Measurements from ENCODE around the gene C1orf35. TPM values are rescaled to one million over a fixed set of nuclear protein-coding genes. Genes with fewer than 3 reads are reported as not detected.
A peak's percentile ranks its signal among the peaks of the same experiment; 100 is the strongest.
"Not testable (repeated sequence)": the region's sequence is repeated elsewhere in the genome, so short reads cannot be mapped to it uniquely, and the experiment has no call there.

The C1orf35 gene
- total RNA-seq, 1 donor = 5.4 TPM

GRCh38 chr1:228112617-228113016, 9.5 kb upstream of the C1orf35 start:
- Histone ChIP-seq H3K27ac (ENCODE audit: low read depth, low read length) (no peak overlapping the region), H3K36me3 (ENCODE audit: insufficient read depth, low read length) (no peaks in the 10 kb centered on the region), H3K4me1 (ENCODE audit: insufficient read depth, low read length) (peaks cover 16% of the 10 kb centered on the region), H2AFZ (ENCODE audit: low read length) (no peak overlapping the region), H4K20me1 (ENCODE audit: insufficient read depth, low read length) (no peaks in the 10 kb centered on the region), H3K9me3 (ENCODE audit: low read depth, low read length) (no peaks in the 10 kb centered on the region), H3K79me2 (ENCODE audit: insufficient read depth, low read length) (peaks cover 28% of the 10 kb centered on the region), H3K27me3 (ENCODE audit: insufficient read depth, low read length) (no peaks in the 10 kb centered on the region), H3K4me2 (ENCODE audit: insufficient read depth, low read length) (no peak overlapping the region), H3K4me3 (ENCODE audit: insufficient read depth, low read length) (no peak overlapping the region)
- no peak for TF ChIP-seq CTCF (IDR thresholded peaks at IDR 0.05; ENCODE audit: extremely low read depth, low read depth, low read length)
- no peak for DNase-seq (ENCODE audit: insufficient read length, low spot score, missing footprints)

- Histone ChIP-seq H3K79me2 (ENCODE audit: insufficient read depth, low read length) (peaks cover 31% of the 10 kb centered on the region), H3K4me2 (ENCODE audit: insufficient read depth, low read length) (no peak overlapping the region), H3K27ac (ENCODE audit: low read depth, low read length) (no peak overlapping the region), H3K27me3 (ENCODE audit: insufficient read depth, low read length) (no peaks in the 10 kb centered on the region), H3K36me3 (ENCODE audit: insufficient read depth, low read length) (no peaks in the 10 kb centered on the region), H3K9me3 (ENCODE audit: low read depth, low read length) (no peaks in the 10 kb centered on the region), H3K4me3 (ENCODE audit: insufficient read depth, low read length) (no peak overlapping the region), H4K20me1 (ENCODE audit: insufficient read depth, low read length) (no peaks in the 10 kb centered on the region), H2AFZ (ENCODE audit: low read length) (no peak overlapping the region), H3K4me1 (ENCODE audit: insufficient read depth, low read length) (peaks cover 16% of the 10 kb centered on the region)
- no peak for DNase-seq (ENCODE audit: insufficient read length, low spot score, missing footprints)
- no peak for TF ChIP-seq CTCF (IDR thresholded peaks at IDR 0.05; ENCODE audit: extremely low read depth, low read depth, low read length)
Observed at GRCh38 chr1:228112167-228112566, 9.0 kb upstream of the C1orf35 start.

- Histone ChIP-seq H3K79me2 (ENCODE audit: insufficient read depth, low read length) (peaks cover 31% of the 10 kb centered on the region), H3K4me1 (ENCODE audit: insufficient read depth, low read length) (peaks cover 16% of the 10 kb centered on the region)
- H3K27me3 ChIP-seq (ENCODE audit: insufficient read depth, low read length); H3K36me3 ChIP-seq (ENCODE audit: insufficient read depth, low read length); H4K20me1 ChIP-seq (ENCODE audit: insufficient read depth, low read length); H2AFZ ChIP-seq (ENCODE audit: low read length); H3K4me3 ChIP-seq (ENCODE audit: insufficient read depth, low read length); DNase-seq (ENCODE audit: insufficient read length, low spot score, missing footprints); H3K27ac ChIP-seq (ENCODE audit: low read depth, low read length); H3K4me2 ChIP-seq (ENCODE audit: insufficient read depth, low read length); H3K9me3 ChIP-seq (ENCODE audit: low read depth, low read length): not testable (repeated sequence)
Observed at GRCh38 chr1:228111315-228111714, 8.2 kb upstream of the C1orf35 start.

- Histone ChIP-seq H3K4me1 (ENCODE audit: insufficient read depth, low read length) (peaks cover 16% of the 10 kb centered on the region), H3K27ac (ENCODE audit: low read depth, low read length) (peak overlapping the region; percentile 94), H3K36me3 (ENCODE audit: insufficient read depth, low read length) (peaks cover 14% of the 10 kb centered on the region), H2AFZ (ENCODE audit: low read length) (no peak overlapping the region), H4K20me1 (ENCODE audit: insufficient read depth, low read length) (no peaks in the 10 kb centered on the region), H3K27me3 (ENCODE audit: insufficient read depth, low read length) (no peaks in the 10 kb centered on the region), H3K4me3 (ENCODE audit: insufficient read depth, low read length) (peak overlapping the region; percentile 100), H3K9me3 (ENCODE audit: low read depth, low read length) (no peaks in the 10 kb centered on the region), H3K79me2 (ENCODE audit: insufficient read depth, low read length) (peaks cover 31% of the 10 kb centered on the region), H3K4me2 (ENCODE audit: insufficient read depth, low read length) (peak overlapping the region; percentile 97)
- no peak for DNase-seq (ENCODE audit: insufficient read length, low spot score, missing footprints)
- TF ChIP-seq CTCF (IDR thresholded peaks at IDR 0.05; ENCODE audit: extremely low read depth, low read depth, low read length) = no peak
Observed at GRCh38 chr1:228110556-228110955, 7.4 kb upstream of the C1orf35 start.

All from osteoblast (primary cell).